HepG2 (cell line): Measurements from ENCODE around the gene CYBB. TPM values are rescaled to one million over a fixed set of nuclear protein-coding genes. Genes with fewer than 3 reads are reported as not detected.

ENCODE experiments used
- ATAC-seq: fragments of 200-7000 bp; cut with Tn5 transposase; 3 replicates; pipeline ENCODE4 v1.9.1; 2020; ENCODE audit warnings: mild to moderate bottlenecking, moderate library complexity
- BruUV-seq: library from RNA; stranded (reverse); fragments of 400-500 nt; replicated peaks from 2 replicates; lab custom pipeline; 2021; lab: Mats Ljungman, UMichigan
- CTCF ChIA-PET: fragments of 300-600 bp; formaldehyde crosslinking; extraction: SDS; loops from one replicate; lab custom pipeline; 2021; ENCODE audit warnings: low total read pairs, inconsistent platforms, low intra/inter-chr PET ratio; lab: Yijun Ruan, JAX
- POLR2A ChIA-PET: fragments of 350-600 bp; sonication (Branson Sonifier 250); formaldehyde crosslinking; loops from one replicate; lab custom pipeline; 2020; ENCODE audit warnings: antibody characterized with exemption, inconsistent platforms; lab: Yijun Ruan, JAX
- DNase-seq: peaks from one replicate; pipeline ENCODE4 v3.0.0-alpha.2; 2015; ENCODE audit warnings: low spot score
- FAIRE-seq: peaks from 3 replicates; lab custom pipeline; 2011; peaks lifted over from hg19 to GRCh38; lab: Jason Lieb, UNC
- H2AFZ ChIP-seq: one replicate; pipeline ENCODE4 v1.6.1; 2011; ENCODE audit warnings: low read length, inconsistent platforms
- H3K27ac ChIP-seq: fragments of 300-600 bp; 3 replicates; pipeline ENCODE4 v1.8.0; 2011; ENCODE audit warnings: mixed run types, mild to moderate bottlenecking, mixed read lengths, low read length, inconsistent platforms; ENCODE audit not compliant: insufficient read depth; ENCODE audit errors: extremely low read length
- H3K27me3 ChIP-seq, 2 experiments: fragments of 200-600 bp in 1 of 2; 2 replicates in 1 of 2; 3 replicates in 1 of 2; pipeline versions ENCODE4 v1.6.0 to v1.8.0; 2011; ENCODE audit warnings: low read length in 2 of 2, mild to moderate bottlenecking in 2 of 2, moderate library complexity in 2 of 2, inconsistent platforms in 1 of 2; ENCODE audit not compliant: insufficient read depth in 2 of 2, control insufficient read depth in 1 of 2
- H3K36me3 ChIP-seq, 2 experiments: fragments of 200-600 bp in 1 of 2; replicated peaks in 1 of 2; 2 replicates in 1 of 2; 3 replicates in 1 of 2; pipeline versions ENCODE4 v1.5.1 to v1.8.0; 2011; ENCODE audit warnings: low read length in 2 of 2, inconsistent platforms in 1 of 2; ENCODE audit not compliant: insufficient read depth in 2 of 2, control insufficient read depth in 1 of 2
- H3K4me1 ChIP-seq: 2 replicates; pipeline ENCODE4 v1.5.1; 2012; ENCODE audit warnings: low read length, inconsistent platforms; ENCODE audit not compliant: insufficient read depth
- H3K4me2 ChIP-seq: 2 replicates; pipeline ENCODE4 v1.6.0; 2011; ENCODE audit warnings: low read depth, low read length, inconsistent platforms
- H3K4me3 ChIP-seq, 3 experiments: fragments of 200-600 bp in 1 of 3; sonication (generic), shearing (Covaris generic) in 1 of 3; replicated peaks in 1 of 3; 2 replicates each; pipeline ENCODE4 v1.5.1; 2011 to 2016; ENCODE audit warnings: low read length in 3 of 3, inconsistent platforms in 2 of 3, low read depth in 2 of 3, mild to moderate bottlenecking in 2 of 3, control low read depth in 1 of 3, mixed read lengths in 1 of 3; ENCODE audit not compliant: insufficient read depth in 1 of 3
- H3K79me2 ChIP-seq: one replicate; pipeline ENCODE4 v1.6.1; 2011; ENCODE audit warnings: low read length, inconsistent platforms; ENCODE audit not compliant: insufficient read depth
- H3K9ac ChIP-seq: 2 replicates; pipeline ENCODE4 v1.6.0; 2011; ENCODE audit warnings: mild to moderate bottlenecking, low read depth, low read length, inconsistent platforms; ENCODE audit not compliant: insufficient read depth
- H3K9me3 ChIP-seq: 2 replicates; pipeline ENCODE4 v1.5.1; 2012; ENCODE audit warnings: mild to moderate bottlenecking, low read length
- H4K20me1 ChIP-seq: 2 replicates; pipeline ENCODE4 v1.6.0; 2011; ENCODE audit warnings: inconsistent platforms, mild to moderate bottlenecking, low read length, moderate library complexity; ENCODE audit not compliant: insufficient read depth
- CEBPZ ChIP-seq: IDR thresholded peaks from 2 replicates; pipeline ENCODE4 v1.6.1; 2012; ENCODE audit warnings: low read length, improper control_type of control experiment
- GFI1 ChIP-seq: sonication (generic); formaldehyde crosslinking; IDR thresholded peaks from 2 replicates; pipeline ENCODE4 v1.5.0; 2020; ENCODE audit warnings: missing genetic modification reagents, mild to moderate bottlenecking, borderline replicate concordance
- NCOA5 ChIP-seq: sonication (generic); formaldehyde crosslinking; IDR thresholded peaks from 2 replicates; pipeline ENCODE4 v1.4.0; 2020; ENCODE audit warnings: missing genetic modification reagents
- NKX3-1 ChIP-seq: sonication (generic); formaldehyde crosslinking; IDR thresholded peaks from 2 replicates; pipeline ENCODE4 v1.5.0; 2020; ENCODE audit warnings: missing genetic modification reagents
- PCBP2 ChIP-seq: fragments of 200-400 bp; formaldehyde crosslinking; optimal IDR thresholded peaks from 2 replicates; pipeline ENCODE3; 2018; ENCODE audit warnings: low read length, low read depth; ENCODE audit not compliant: poor library complexity, severe bottlenecking
- SIX4 ChIP-seq: sonication (generic); formaldehyde crosslinking; IDR thresholded peaks from 2 replicates; pipeline ENCODE4 v1.4.0; 2020; ENCODE audit warnings: missing genetic modification reagents
- SOX5 ChIP-seq: IDR thresholded peaks from 2 replicates; pipeline ENCODE4 v1.6.1; 2016; ENCODE audit warnings: borderline replicate concordance
- ZBTB26 ChIP-seq: IDR thresholded peaks from 2 replicates; pipeline ENCODE4 v1.6.1; 2016; ENCODE audit warnings: missing compliant biosample characterization, missing genetic modification reagents, borderline replicate concordance
- ZFP36L1 ChIP-seq: sonication (generic); formaldehyde crosslinking; IDR thresholded peaks from 2 replicates; pipeline ENCODE4 v1.8.0; 2022; ENCODE audit warnings: mild to moderate bottlenecking, missing genetic modification reagents, moderate library complexity
- ZFP36L2 ChIP-seq: sonication (generic); formaldehyde crosslinking; IDR thresholded peaks from 2 replicates; pipeline ENCODE4 v1.4.0; 2020; ENCODE audit warnings: missing genetic modification reagents
- ZNF264 ChIP-seq: sonication (generic); formaldehyde crosslinking; IDR thresholded peaks from 2 replicates; pipeline ENCODE4 v1.4.0; 2020; ENCODE audit warnings: missing genetic modification reagents
- ZNF530 ChIP-seq: sonication (generic); formaldehyde crosslinking; IDR thresholded peaks from 2 replicates; pipeline ENCODE4 v1.5.0; 2020; ENCODE audit warnings: low read depth, mild to moderate bottlenecking, missing genetic modification reagents
- ZNF546 ChIP-seq: sonication (generic); formaldehyde crosslinking; conservative IDR thresholded peaks from 2 replicates; pipeline ENCODE4 v1.8.1; 2023; ENCODE audit warnings: mild to moderate bottlenecking, missing genetic modification reagents
- ZNF607 ChIP-seq: sonication (generic); formaldehyde crosslinking; IDR thresholded peaks from 2 replicates; pipeline ENCODE4 v1.5.1; 2020; ENCODE audit warnings: missing genetic modification reagents, mild to moderate bottlenecking, borderline replicate concordance
- ZNF7 ChIP-seq: IDR thresholded peaks from 2 replicates; pipeline ENCODE4 v1.6.1; 2016; ENCODE audit warnings: missing biosample characterization, missing genetic modification reagents
- in situ Hi-C: cut with HindIII; loops from 2 replicates; pipeline ENCODE4 v1.10.0; 2017; ENCODE audit warnings: low pct_unique_long_range_greater_than_20kb; ENCODE audit not compliant: extremely low pct_ligation_motif_present
- intact Hi-C: fragments of 100-400 bp; cut with micrococcal nuclease; formaldehyde crosslinking; loops from one replicate; pipeline ENCODE4 v1.10.0; 2022; ENCODE audit not compliant: unreplicated experiment
- polyA plus RNA-seq, 8 experiments: library from polyadenylated mRNA; depleted of rRNA in 3 of 8; stranded (reverse) in 7 of 8; unstranded in 1 of 8; fragments of >200 nt; fragmentation: Illumina TruSeq in 4 of 8; extraction: Trizol in 4 of 8; gene quantifications; 2 replicates each; pipeline versions ENCODE4 v1.2.1 to v1.2.3, GENCODE V29; 2011 to 2016; ENCODE audit warnings: low read depth in 4 of 8, missing spikeins in 1 of 8, mixed read lengths in 1 of 8; ENCODE audit not compliant: insufficient read depth in 1 of 8
- total RNA-seq, 5 experiments: library from RNA; depleted of rRNA; stranded (reverse); fragments of >200 nt; fragmentation: Illumina TruSeq; extraction: Trizol; gene quantifications; 2 replicates each; pipeline ENCODE4 v1.2.3, GENCODE V29; 2016; ENCODE audit warnings: low read depth in 1 of 5

The CYBB gene
- total and polyA plus RNA-seq, 2 of the 13 experiments (the other 11 are each of a cell fraction or from before 2014, with no cell fraction given): not detected

- no peak overlapping the region for H3K4me3 ChIP-seq
- no peaks in the 10 kb centered on the region for H4K20me1 ChIP-seq
- DNase-seq: no peak
- no peaks in the 10 kb centered on the region for H3K27me3 ChIP-seq
- no peak overlapping the region for H3K4me2 ChIP-seq
- H3K4me1 ChIP-seq: no peaks in the 10 kb centered on the region
- no peak overlapping the region for H3K9ac ChIP-seq
- ATAC-seq: no peak
- intact Hi-C loops (no loop called here), in situ Hi-C loops (no loop called here)
- no peaks in the 10 kb centered on the region for H3K9me3 ChIP-seq
- TF ChIP-seq CEBPZ (no peak), NKX3-1 (CRISPR knock-in tag) (no peak), ZNF607 (CRISPR knock-in tag) (no peak), PCBP2 (no peak), ZFP36L1 (CRISPR knock-in tag) (no peak), ZNF264 (CRISPR knock-in tag) (no peak), ZBTB26 (no peak), ZNF546 (CRISPR knock-in tag) (no peak), NCOA5 (CRISPR knock-in tag) (no peak), SIX4 (CRISPR knock-in tag) (no peak), GFI1 (no peak), ZNF7 (CRISPR knock-in tag) (no peak), ZNF530 (CRISPR knock-in tag) (no peak), SOX5 (CRISPR knock-in tag) (no peak), ZFP36L2 (CRISPR knock-in tag) (no peak)
- H2AFZ ChIP-seq: no peak overlapping the region
- CTCF ChIA-PET: no interaction called here
- no peaks in the 10 kb centered on the region for H3K36me3 ChIP-seq
- FAIRE-seq: no peak
- no peak overlapping the region for H3K27ac ChIP-seq
- POLR2A ChIA-PET: no interaction called here
- H3K79me2 ChIP-seq: no peaks in the 10 kb centered on the region
- BruUV-seq: no TSS peak
These were observed 83.0 kb downstream of the CYBB start for GRCh38 chrX:37862851-37863250.

Other genes starting within 250 kb of the CYBB start
- gene LANCL3, start 208.4 kb upstream of the CYBB start, total RNA-seq (2016; rRNA removed; fragmentation: Illumina TruSeq; extraction: Trizol): not detected in 2 replicates
- not detected in 2 replicates for gene LANCL3, start 208.4 kb upstream of the CYBB start, polyA plus RNA-seq (2011; rRNA removed)
- not detected in 2 replicates for gene XK, start 94.3 kb upstream of the CYBB start, total RNA-seq (2016; rRNA removed; fragmentation: Illumina TruSeq; extraction: Trizol)
- gene XK, start 94.3 kb upstream of the CYBB start, polyA plus RNA-seq (2011; rRNA removed): not detected in 2 replicates
- 6.1 and 9.5 TPM in 2 replicates for gene DYNLT3, start 67.5 kb downstream of the CYBB start, total RNA-seq (2016; rRNA removed; fragmentation: Illumina TruSeq; extraction: Trizol)
- gene DYNLT3, start 67.5 kb downstream of the CYBB start, polyA plus RNA-seq (2011; rRNA removed): 5.4 TPM in 2 replicates
- not detected in 2 replicates for gene SYTL5, start 226.5 kb downstream of the CYBB start, total RNA-seq (2016; rRNA removed; fragmentation: Illumina TruSeq; extraction: Trizol)
- 0.01 TPM in 1 of 2 replicates, not detected in the other for gene SYTL5, start 226.5 kb downstream of the CYBB start, polyA plus RNA-seq (2011; rRNA removed)